Nephron progenitor cell (in vitro differentiated cells): ENCODE results near the gene SHLD2.

Experiments
- DNase-seq: peaks from one replicate; pipeline ENCODE4 v3.0.0; 2021
- H3K27ac Mint-ChIP-seq: 2 replicates; pipeline ENCODE4 v1.8.0; 2021; ENCODE audit warnings: mild to moderate bottlenecking, moderate library complexity, mixed read lengths
- H3K27me3 Mint-ChIP-seq: 2 replicates; pipeline ENCODE4 v1.8.0; 2021; ENCODE audit warnings: mild to moderate bottlenecking, low read depth, mixed read lengths; ENCODE audit not compliant: poor library complexity
- H3K36me3 Mint-ChIP-seq: 2 replicates; pipeline ENCODE4 v1.8.0; 2021; ENCODE audit warnings: low read depth, mixed read lengths
- H3K4me1 Mint-ChIP-seq: 2 replicates; pipeline ENCODE4 v1.8.0; 2021; ENCODE audit warnings: mixed read lengths
- H3K4me3 Mint-ChIP-seq: 2 replicates; pipeline ENCODE4 v1.8.0; 2021; ENCODE audit warnings: mild to moderate bottlenecking, moderate library complexity, mixed read lengths
- H3K9me3 Mint-ChIP-seq: 2 replicates; pipeline ENCODE4 v1.8.0; 2021; ENCODE audit warnings: mild to moderate bottlenecking, moderate library complexity, mixed read lengths
- CTCF ChIP-seq: fragments of 200-600 bp; sonication (generic); IDR thresholded peaks from 2 replicates; pipeline ENCODE4 v1.5.0; 2021; ENCODE audit warnings: antibody characterized with exemption

Gene SHLD2

GRCh38 chr10:87085537-87085936 is 9.5 kb upstream of the SHLD2 start:
- Mint-ChIP-seq H3K9me3 (peaks cover 26% of the 10 kb centered on the region), H3K36me3 (peaks cover 62% of the 10 kb centered on the region), H3K27ac (no peak overlapping the region), H3K4me1 (peaks cover 20% of the 10 kb centered on the region), H3K4me3 (no peak overlapping the region), H3K27me3 (no peaks in the 10 kb centered on the region)
- TF ChIP-seq CTCF: no peak
- DNase-seq: no peak

GRCh38 chr10:87089746-87090145 is 5.3 kb upstream of the SHLD2 start:
- H3K36me3 Mint-ChIP-seq: peaks cover 35% of the 10 kb centered on the region
- TF ChIP-seq CTCF: no peak
- H3K4me1 Mint-ChIP-seq: peaks cover 42% of the 10 kb centered on the region
- H3K27ac Mint-ChIP-seq: no peak overlapping the region
- H3K9me3 Mint-ChIP-seq: peaks cover 5% of the 10 kb centered on the region
- H3K4me3 Mint-ChIP-seq: no peak overlapping the region
- DNase-seq: no peak
- H3K27me3 Mint-ChIP-seq: no peaks in the 10 kb centered on the region

- peaks cover 45% of the 10 kb centered on the region for H3K4me1 Mint-ChIP-seq
- DNase-seq: no peak
- peaks cover 2% of the 10 kb centered on the region for H3K9me3 Mint-ChIP-seq
- H3K27ac Mint-ChIP-seq: no peak overlapping the region
- no peak for TF ChIP-seq CTCF
- peaks cover 27% of the 10 kb centered on the region for H3K36me3 Mint-ChIP-seq
- no peaks in the 10 kb centered on the region for H3K27me3 Mint-ChIP-seq
- H3K4me3 Mint-ChIP-seq: peak overlapping the region; percentile 91
These were observed 4.2 kb upstream of the SHLD2 start for GRCh38 chr10:87090779-87091178.

- no peak for DNase-seq
- Mint-ChIP-seq H3K9me3 (peaks cover 3% of the 10 kb centered on the region), H3K27me3 (no peaks in the 10 kb centered on the region), H3K27ac (no peak overlapping the region), H3K36me3 (peaks cover 21% of the 10 kb centered on the region), H3K4me1 (peaks cover 46% of the 10 kb centered on the region), H3K4me3 (peak overlapping the region; percentile 91)
- TF ChIP-seq CTCF: no peak
These were observed 2.6 kb upstream of the SHLD2 start for GRCh38 chr10:87092376-87092860.

- DNase-seq: no peak
- TF ChIP-seq CTCF: no peak
- no peak overlapping the region for H3K27ac Mint-ChIP-seq
- peaks cover 46% of the 10 kb centered on the region for H3K4me1 Mint-ChIP-seq
- H3K9me3 Mint-ChIP-seq: peaks cover 3% of the 10 kb centered on the region
- H3K27me3 Mint-ChIP-seq: no peaks in the 10 kb centered on the region
- peak overlapping the region; percentile 91 for H3K4me3 Mint-ChIP-seq
- H3K36me3 Mint-ChIP-seq: peaks cover 21% of the 10 kb centered on the region
These were observed 2.0 kb upstream of the SHLD2 start for GRCh38 chr10:87092861-87093631.
